HUDEP-2 (cell line): ENCODE data around the gene LLGL2.
"Not testable (repeated sequence)": the region's sequence is repeated elsewhere in the genome, so short reads cannot be mapped to it uniquely, and the experiment has no call there.

Experiments
- DNase-seq, 76 experiments: peaks; one replicate each; lab custom pipeline; 2025; ENCODE audit not compliant: unreplicated experiment in 76 of 76; lab: John Stamatoyannopoulos, UW

The LLGL2 gene

GRCh38 chr17:75524970-75525805 lies at the start of gene LLGL2:
Gene LLGL2, plus strand, starts transcription at chr17:75525697. Its CDS starts 17,730 bp downstream, at chr17:75543427.
- DNase-seq: peak in 68 of 76 experiments; percentile 11 to 75 (median 56)

- no peak for DNase-seq
Measured at GRCh38 chr17:75475851-75476250, 49.6 kb upstream of the LLGL2 start.

- no peak for DNase-seq
Measured at GRCh38 chr17:75476271-75476671, 49.2 kb upstream of the LLGL2 start.

- DNase-seq: no peak
Measured at GRCh38 chr17:75476752-75477489, 48.6 kb upstream of the LLGL2 start.

- DNase-seq: not testable (repeated sequence)
Measured at GRCh38 chr17:75477490-75477862, 48.0 kb upstream of the LLGL2 start.

- no peak for DNase-seq
Measured at GRCh38 chr17:75478508-75478907, 47.0 kb upstream of the LLGL2 start.

- DNase-seq: no peak
Measured at GRCh38 chr17:75480281-75480680, 45.2 kb upstream of the LLGL2 start.

- no peak for DNase-seq
Measured at GRCh38 chr17:75481194-75482068, 44.1 kb upstream of the LLGL2 start.

GRCh38 chr17:75482098-75482942 lies 43.2 kb upstream of the LLGL2 start:
- DNase-seq: no peak

GRCh38 chr17:75485688-75486087 lies 39.8 kb upstream of the LLGL2 start:
- DNase-seq: no peak

GRCh38 chr17:75486151-75486550 lies 39.3 kb upstream of the LLGL2 start:
- no peak for DNase-seq

GRCh38 chr17:75486951-75487350 lies 38.5 kb upstream of the LLGL2 start:
- no peak for DNase-seq

- peak in 10 of 76 experiments; percentile 6 to 46 (median 14) for DNase-seq
Measured at GRCh38 chr17:75487351-75488070, 38.0 kb upstream of the LLGL2 start.

GRCh38 chr17:75488693-75489510 lies 36.6 kb upstream of the LLGL2 start:
- no peak for DNase-seq

- DNase-seq: no peak
Measured at GRCh38 chr17:75489511-75489955, 36.0 kb upstream of the LLGL2 start.

GRCh38 chr17:75490173-75490743 lies 35.2 kb upstream of the LLGL2 start:
- no peak for DNase-seq

GRCh38 chr17:75490953-75491649 lies 34.4 kb upstream of the LLGL2 start:
- no peak for DNase-seq

- DNase-seq: no peak
Measured at GRCh38 chr17:75491680-75492079, 33.8 kb upstream of the LLGL2 start.
